Bronchial epithelial cell (primary cell): ENCODE data around the gene GRM8. TPM values are rescaled to one million over a fixed set of nuclear protein-coding genes. Genes with fewer than 3 reads are reported as not detected.
A peak's percentile ranks its signal among the peaks of the same experiment; 100 is the strongest.

Source experiments
- DNase-seq: peaks from one replicate; pipeline ENCODE4 v3.0.0-alpha.2; 2010; ENCODE audit warnings: low read depth
- FAIRE-seq: peaks from 2 replicates; lab custom pipeline; 2011; peaks lifted over from hg19 to GRCh38; lab: Jason Lieb, UNC
- H3K27me3 ChIP-seq: 2 replicates; pipeline ENCODE4 v1.5.1; 2011; ENCODE audit warnings: low read length; ENCODE audit not compliant: control insufficient read depth, insufficient read depth
- H3K36me3 ChIP-seq: 2 replicates; pipeline ENCODE4 v1.5.1; 2011; ENCODE audit warnings: low read length; ENCODE audit not compliant: control insufficient read depth, insufficient read depth
- H3K4me3 ChIP-seq: 2 replicates; pipeline ENCODE4 v1.5.1; 2011; ENCODE audit warnings: mild to moderate bottlenecking, low read depth, low read length, control low read depth
- CTCF ChIP-seq: IDR thresholded peaks from 2 replicates; pipeline ENCODE4 v1.5.1; 2011; ENCODE audit warnings: mild to moderate bottlenecking, moderate library complexity, low read length, control low read depth, inconsistent platforms; ENCODE audit not compliant: insufficient read depth, severe bottlenecking
- total RNA-seq: library from RNA; depleted of rRNA; stranded (reverse); fragments of >200 nt; gene quantifications from 2 replicates; pipeline ENCODE4 v1.2.1, GENCODE V29; 2014

Gene GRM8
- total RNA-seq, 1 donor from 2014 or later, result not detected

GRCh38 chr7:126799541-126799940, 453.2 kb downstream of the GRM8 start:
- no peaks in the 10 kb centered on the region for H3K36me3 ChIP-seq
- no peak overlapping the region for H3K4me3 ChIP-seq
- FAIRE-seq (no peak), DNase-seq (peak; percentile 27)
- no peaks in the 10 kb centered on the region for H3K27me3 ChIP-seq
- no peak for TF ChIP-seq CTCF

GRCh38 chr7:126792521-126792920, 460.2 kb downstream of the GRM8 start:
- Histone ChIP-seq H3K4me3 (no peak overlapping the region), H3K36me3 (no peaks in the 10 kb centered on the region), H3K27me3 (no peaks in the 10 kb centered on the region)
- DNase-seq (no peak), FAIRE-seq (no peak)
- no peak for TF ChIP-seq CTCF

- FAIRE-seq, result no peak
- DNase-seq, result peak; percentile 55
- Histone ChIP-seq H3K36me3 (no peaks in the 10 kb centered on the region), H3K27me3 (no peaks in the 10 kb centered on the region), H3K4me3 (no peak overlapping the region)
- no peak for TF ChIP-seq CTCF
Measured at GRCh38 chr7:126791306-126791705, 461.4 kb downstream of the GRM8 start.

- FAIRE-seq, result peak; percentile 13
- no peak for TF ChIP-seq CTCF
- Histone ChIP-seq H3K36me3 (no peaks in the 10 kb centered on the region), H3K4me3 (no peak overlapping the region), H3K27me3 (no peaks in the 10 kb centered on the region)
- DNase-seq, result no peak
Measured at GRCh38 chr7:126790763-126791162, 462.0 kb downstream of the GRM8 start.

- TF ChIP-seq CTCF, result no peak
Measured at GRCh38 chr7:126783613-126784012, 469.1 kb downstream of the GRM8 start.

GRCh38 chr7:126780993-126781392, 471.7 kb downstream of the GRM8 start:
- DNase-seq (no peak), FAIRE-seq (no peak)
- Histone ChIP-seq H3K36me3 (no peaks in the 10 kb centered on the region), H3K27me3 (no peaks in the 10 kb centered on the region), H3K4me3 (no peak overlapping the region)
- no peak for TF ChIP-seq CTCF

More at GRCh38 chr7:126783613-126784012, 469.1 kb downstream of the GRM8 start:
- Histone ChIP-seq H3K36me3 (no peaks in the 10 kb centered on the region), H3K4me3 (no peak overlapping the region), H3K27me3 (no peaks in the 10 kb centered on the region)
- FAIRE-seq (no peak), DNase-seq (no peak)
